NB4 (cell line): Measurements from ENCODE around the gene DMP1.

Source experiments
- DNase-seq: peaks from one replicate; pipeline ENCODE4 v3.0.0; 2010; ENCODE audit warnings: low read depth
- H3K4me3 ChIP-seq: one replicate; pipeline ENCODE4 v1.5.1; 2011; ENCODE audit warnings: mild to moderate bottlenecking, low read depth, low read length, moderate library complexity
- MYC ChIP-seq: IDR thresholded peaks from 2 replicates; pipeline ENCODE4 v1.6.1; 2011; ENCODE audit warnings: low read depth, low read length
- POLR2A ChIP-seq: IDR thresholded peaks from 2 replicates; pipeline ENCODE4 v1.6.1; 2011; ENCODE audit warnings: mild to moderate bottlenecking; ENCODE audit not compliant: insufficient read length; ENCODE audit errors: extremely low read depth
- TF ChIP-seq, protein P1 (sequence below): IDR thresholded peaks from 2 replicates; pipeline ENCODE4 v1.6.1; 2011; ENCODE audit warnings: low read depth, low read length
- TF ChIP-seq, protein P2 (sequence below): IDR thresholded peaks from one replicate; pipeline ENCODE4 v1.5.1; 2012; ENCODE audit warnings: low read depth, low read length

Gene DMP1

DNA sequence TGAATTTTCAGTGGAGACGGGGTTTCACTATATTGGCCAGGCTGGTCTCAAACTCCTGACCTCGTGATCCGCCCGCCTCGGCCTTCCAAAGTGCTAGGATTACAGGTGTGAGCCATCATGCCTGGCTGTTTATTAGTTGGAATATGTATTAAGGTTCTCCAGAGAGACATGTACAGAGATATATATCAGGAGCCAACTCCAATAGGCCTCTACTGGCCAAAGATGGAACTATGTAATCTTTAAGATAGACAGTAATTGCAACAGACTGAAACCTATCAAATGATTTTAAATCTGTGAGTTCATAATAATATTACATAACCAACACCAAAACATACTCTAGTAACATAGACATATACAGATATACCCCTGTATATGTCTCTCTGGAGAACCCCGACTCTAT, 5.8 kb upstream of the DMP1 start:
- DNase-seq = no peak
- H3K4me3 ChIP-seq = no peak overlapping the region
- no peak for TF ChIP-seq POLR2A
- TF ChIP-seq, protein P1, sequence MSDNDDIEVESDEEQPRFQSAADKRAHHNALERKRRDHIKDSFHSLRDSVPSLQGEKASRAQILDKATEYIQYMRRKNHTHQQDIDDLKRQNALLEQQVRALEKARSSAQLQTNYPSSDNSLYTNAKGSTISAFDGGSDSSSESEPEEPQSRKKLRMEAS = no peak
- TF ChIP-seq, protein P2, sequence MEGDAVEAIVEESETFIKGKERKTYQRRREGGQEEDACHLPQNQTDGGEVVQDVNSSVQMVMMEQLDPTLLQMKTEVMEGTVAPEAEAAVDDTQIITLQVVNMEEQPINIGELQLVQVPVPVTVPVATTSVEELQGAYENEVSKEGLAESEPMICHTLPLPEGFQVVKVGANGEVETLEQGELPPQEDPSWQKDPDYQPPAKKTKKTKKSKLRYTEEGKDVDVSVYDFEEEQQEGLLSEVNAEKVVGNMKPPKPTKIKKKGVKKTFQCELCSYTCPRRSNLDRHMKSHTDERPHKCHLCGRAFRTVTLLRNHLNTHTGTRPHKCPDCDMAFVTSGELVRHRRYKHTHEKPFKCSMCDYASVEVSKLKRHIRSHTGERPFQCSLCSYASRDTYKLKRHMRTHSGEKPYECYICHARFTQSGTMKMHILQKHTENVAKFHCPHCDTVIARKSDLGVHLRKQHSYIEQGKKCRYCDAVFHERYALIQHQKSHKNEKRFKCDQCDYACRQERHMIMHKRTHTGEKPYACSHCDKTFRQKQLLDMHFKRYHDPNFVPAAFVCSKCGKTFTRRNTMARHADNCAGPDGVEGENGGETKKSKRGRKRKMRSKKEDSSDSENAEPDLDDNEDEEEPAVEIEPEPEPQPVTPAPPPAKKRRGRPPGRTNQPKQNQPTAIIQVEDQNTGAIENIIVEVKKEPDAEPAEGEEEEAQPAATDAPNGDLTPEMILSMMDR = no peak
- no peak for TF ChIP-seq MYC

DNA sequence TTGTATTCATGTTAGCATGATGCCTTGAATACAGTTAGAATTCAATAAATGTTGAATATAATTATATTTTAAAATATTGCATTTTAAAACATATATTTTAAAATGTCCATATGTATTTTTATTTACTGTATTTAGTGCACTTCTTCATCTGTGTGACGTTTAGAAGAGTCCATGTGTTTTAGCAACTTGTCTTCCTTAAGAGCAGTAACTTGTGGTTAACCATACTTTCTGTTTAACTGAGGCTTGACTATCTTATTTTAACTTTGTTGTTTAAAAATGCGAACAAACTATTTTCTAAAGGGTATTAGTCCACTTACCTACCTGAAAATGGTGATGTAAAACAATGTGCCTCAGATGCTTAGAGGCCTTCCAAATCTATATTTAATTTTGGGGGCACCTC, 858 bp downstream of the DMP1 start:
- no peak overlapping the region for H3K4me3 ChIP-seq
- no peak for DNase-seq
- TF ChIP-seq MYC = no peak
- TF ChIP-seq, protein P1 = no peak
- no peak for TF ChIP-seq POLR2A
- TF ChIP-seq, protein P2 = no peak

DNA sequence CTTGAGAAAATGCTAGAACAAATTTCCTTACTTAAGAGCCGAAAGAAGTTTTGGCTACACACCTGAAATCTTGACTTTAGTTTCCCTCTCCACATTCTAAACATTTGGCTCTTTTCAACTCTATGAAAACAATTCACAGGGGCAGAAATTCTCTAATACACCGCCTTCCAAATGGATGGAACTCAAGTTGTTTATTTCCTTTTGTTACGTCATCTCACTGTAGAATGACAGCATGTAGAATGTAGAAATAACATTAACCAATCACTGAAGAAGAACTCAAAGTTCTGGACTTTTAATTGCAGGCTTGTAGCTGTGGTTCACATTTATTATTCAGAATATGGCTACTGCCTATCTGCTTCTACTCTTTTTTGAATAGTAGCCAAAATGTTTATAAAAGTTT, 1.9 kb downstream of the DMP1 start:
- DNase-seq = no peak
- TF ChIP-seq POLR2A (no peak), MYC (no peak)
- TF ChIP-seq, protein P1 = no peak
- no peak overlapping the region for H3K4me3 ChIP-seq

DNA sequence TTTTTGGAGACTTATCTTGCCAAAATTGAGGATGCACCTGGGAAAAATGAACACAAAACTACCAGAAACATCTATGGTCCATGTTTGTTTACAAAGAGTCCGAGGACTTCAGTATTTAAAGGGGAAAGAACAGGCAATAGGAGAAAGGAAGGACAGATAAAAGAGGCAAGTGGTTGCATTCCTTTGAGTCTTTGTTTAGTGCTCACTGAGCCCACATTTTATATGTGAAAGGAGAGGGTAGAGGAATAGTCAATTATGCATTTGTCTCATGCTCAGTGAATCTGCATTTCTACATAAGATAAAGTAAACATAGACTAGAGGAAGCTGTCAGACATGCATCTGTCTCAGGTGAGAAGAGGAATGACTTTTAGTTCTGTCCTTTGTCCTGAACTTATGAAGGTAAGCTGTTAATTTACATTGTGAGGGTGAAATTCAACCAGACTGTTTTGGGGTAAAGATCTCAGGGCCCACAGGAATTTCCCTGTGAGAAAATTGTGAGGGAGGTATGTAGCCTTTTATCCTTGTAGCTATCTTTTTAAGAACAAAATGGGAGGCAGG, 4.5 kb downstream of the DMP1 start:
- DNase-seq = no peak
- TF ChIP-seq, protein P1 = no peak
- TF ChIP-seq MYC (no peak), POLR2A (no peak)
- TF ChIP-seq, protein P2 = no peak
- H3K4me3 ChIP-seq = no peak overlapping the region

DNA sequence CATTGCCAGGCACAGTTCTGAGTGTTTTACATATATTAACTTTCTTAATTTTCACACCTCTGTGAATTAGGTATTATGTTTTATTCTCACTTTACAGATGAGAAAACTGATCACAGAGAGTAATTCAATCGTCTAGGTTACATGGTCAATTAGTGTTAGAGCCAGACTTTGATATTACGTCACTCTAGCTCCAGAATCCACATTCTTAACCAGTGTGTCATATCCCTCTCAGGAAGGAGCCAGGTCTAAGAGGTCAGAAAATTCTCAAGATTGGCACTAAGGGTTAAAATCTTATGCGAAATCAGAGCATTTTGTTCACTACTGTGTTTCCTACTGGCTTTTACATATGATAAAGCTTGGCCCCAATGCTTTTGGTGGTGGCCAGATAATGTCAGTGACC, 7.4 kb downstream of the DMP1 start:
- TF ChIP-seq, protein P1 = no peak
- no peak for TF ChIP-seq MYC
- no peak for DNase-seq
- no peak overlapping the region for H3K4me3 ChIP-seq

DNA sequence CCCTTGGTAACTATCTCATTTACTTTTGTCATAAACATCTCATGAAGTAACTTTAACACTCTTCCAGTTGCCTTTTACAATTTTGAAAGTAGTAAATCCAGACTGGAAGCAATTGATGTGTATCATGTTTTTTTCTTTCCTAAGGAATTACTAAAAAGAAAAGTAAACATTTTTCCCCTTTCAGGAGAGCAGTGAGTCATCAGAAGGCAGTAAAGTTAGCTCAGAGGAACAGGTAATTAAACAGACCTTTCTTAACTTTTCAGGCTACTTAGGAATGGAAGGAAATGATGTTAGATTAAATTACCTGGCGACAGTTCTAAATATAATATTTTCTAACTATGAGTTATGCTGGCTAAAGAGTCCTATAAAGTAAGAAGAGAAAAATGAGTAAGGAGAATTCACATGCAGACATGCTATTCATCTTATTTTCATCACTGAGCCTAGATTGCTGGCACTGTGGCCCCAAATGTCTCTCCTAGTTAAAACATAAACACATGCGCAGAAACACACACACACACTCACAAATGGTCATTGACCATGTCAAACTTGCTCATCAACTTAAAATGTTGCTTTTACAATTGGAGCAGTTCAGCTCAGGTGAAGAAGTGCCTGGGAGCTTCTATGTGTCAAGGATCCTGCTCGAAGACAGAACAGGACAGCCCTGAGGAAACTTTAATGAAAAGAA, 9.3 kb downstream of the DMP1 start:
- H3K4me3 ChIP-seq = no peak overlapping the region
- DNase-seq = no peak
- no peak for TF ChIP-seq MYC
- TF ChIP-seq, protein P2 = no peak
- TF ChIP-seq, protein P1 = no peak
- TF ChIP-seq POLR2A = no peak
